ENCODE data around the gene JMJD1C. TPM values are rescaled to one million over a fixed set of nuclear protein-coding genes. Genes with fewer than 3 reads are reported as not detected.

The JMJD1C gene
- polyA plus RNA-seq, 2 of the 4 experiments (the other 2 are of a cell fraction) = 15.9 to 47.2 TPM

DNA sequence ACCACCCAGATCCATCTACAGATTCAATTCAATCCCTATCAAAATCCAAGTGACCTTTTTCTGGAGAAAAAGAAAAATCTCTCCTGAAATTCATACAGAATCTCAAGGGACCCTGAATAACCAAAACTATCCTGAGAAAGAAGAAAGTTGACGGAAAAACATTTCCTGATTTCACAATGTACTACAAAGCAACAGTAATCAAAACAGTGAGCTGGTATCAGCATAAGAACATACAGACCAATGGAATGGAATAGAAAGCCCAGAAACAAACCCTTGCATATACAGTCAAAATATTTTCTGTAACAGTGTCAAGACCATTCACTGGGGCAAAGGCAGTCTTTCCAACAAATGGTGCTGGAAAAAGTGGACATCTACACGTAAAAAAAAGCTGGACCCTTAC, 89.9 kb downstream of the JMJD1C start:
- no peak for ATAC-seq
- 93% methylated on average over 2 of the region's 2 CpGs for WGBS (ENCODE audit: missing lambda C conversion rate)
- FAIRE-seq = no peak
- DNase-seq (ENCODE audit: low read depth in 1 of 2, low spot score in 1 of 2) = no peak
- H3K9me3 ChIP-seq = no peaks in the 10 kb centered on the region
- ChIA-PET CTCF (no interaction called here), POLR2A (no interaction called here)
- H3K4me2 ChIP-seq = no peak overlapping the region
- TF ChIP-seq JUNB (IDR thresholded peaks at IDR 0.05) (no peak), CBX2 (IDR thresholded peaks at IDR 0.05; ENCODE audit: borderline replicate concordance, low read depth) (no peak), TFCP2L1 (CRISPR knock-in tag; IDR thresholded peaks at IDR 0.05) (no peak), MYC (IDR thresholded peaks at IDR 0.05; ENCODE audit: borderline replicate concordance, low read length) (no peak), HDAC2 (IDR thresholded peaks at IDR 0.05) (no peak), GATA3 (IDR thresholded peaks at IDR 0.05; ENCODE audit: borderline replicate concordance) (no peak), RARB (CRISPR knock-in tag; IDR thresholded peaks at IDR 0.05) (no peak), FOXS1 (CRISPR knock-in tag; IDR thresholded peaks at IDR 0.05) (no peak), SREBF2 (IDR thresholded peaks at IDR 0.05) (no peak), ZC3H11A (IDR thresholded peaks at IDR 0.05) (no peak), HOXA7 (CRISPR knock-in tag; IDR thresholded peaks at IDR 0.05) (no peak), PBX3 (IDR thresholded peaks at IDR 0.05) (no peak), JUN (IDR thresholded peaks at IDR 0.05) (no peak), ZNF302 (CRISPR knock-in tag; IDR thresholded peaks at IDR 0.05) (no peak), POLR2A (IDR thresholded peaks at IDR 0.05; ENCODE audit: low read length) (no peak), CBX8 (IDR thresholded peaks at IDR 0.05) (no peak)
- TF ChIP-seq, protein P1, sequence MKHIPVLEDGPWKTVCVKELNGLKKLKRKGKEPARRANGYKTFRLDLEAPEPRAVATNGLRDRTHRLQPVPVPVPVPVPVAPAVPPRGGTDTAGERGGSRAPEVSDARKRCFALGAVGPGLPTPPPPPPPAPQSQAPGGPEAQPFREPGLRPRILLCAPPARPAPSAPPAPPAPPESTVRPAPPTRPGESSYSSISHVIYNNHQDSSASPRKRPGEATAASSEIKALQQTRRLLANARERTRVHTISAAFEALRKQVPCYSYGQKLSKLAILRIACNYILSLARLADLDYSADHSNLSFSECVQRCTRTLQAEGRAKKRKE (CRISPR knock-in tag; IDR thresholded peaks at IDR 0.05; ENCODE audit: low read depth) = no peak
- TF ChIP-seq, protein P2, sequence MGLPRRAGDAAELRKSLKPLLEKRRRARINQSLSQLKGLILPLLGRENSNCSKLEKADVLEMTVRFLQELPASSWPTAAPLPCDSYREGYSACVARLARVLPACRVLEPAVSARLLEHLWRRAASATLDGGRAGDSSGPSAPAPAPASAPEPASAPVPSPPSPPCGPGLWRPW (IDR thresholded peaks at IDR 0.05) = no peak
- H3K27ac ChIP-seq = no peak overlapping the region
- H3K4me1 ChIP-seq = no peaks in the 10 kb centered on the region
- no peak overlapping the region for H3K4me3 ChIP-seq

- no peaks in the 10 kb centered on the region for H3K4me1 ChIP-seq
- no peak overlapping the region for H3K27ac ChIP-seq
- ChIA-PET POLR2A (no interaction called here), CTCF (no interaction called here)
- no peak overlapping the region for H3K4me3 ChIP-seq
- DNase-seq (ENCODE audit: low read depth in 1 of 2, low spot score in 1 of 2) (no peak), ATAC-seq (no peak), FAIRE-seq (no peak)
- 80% methylated on average over 5 of the region's 5 CpGs for WGBS (ENCODE audit: missing lambda C conversion rate)
- H3K9me3 ChIP-seq = no peaks in the 10 kb centered on the region
- H3K4me2 ChIP-seq = no peak overlapping the region
- TF ChIP-seq GATA3 (IDR thresholded peaks at IDR 0.05; ENCODE audit: borderline replicate concordance) = no peak
These were observed 90.3 kb downstream of the JMJD1C start for GRCh38 chr10:63375458-63375857.

DNA sequence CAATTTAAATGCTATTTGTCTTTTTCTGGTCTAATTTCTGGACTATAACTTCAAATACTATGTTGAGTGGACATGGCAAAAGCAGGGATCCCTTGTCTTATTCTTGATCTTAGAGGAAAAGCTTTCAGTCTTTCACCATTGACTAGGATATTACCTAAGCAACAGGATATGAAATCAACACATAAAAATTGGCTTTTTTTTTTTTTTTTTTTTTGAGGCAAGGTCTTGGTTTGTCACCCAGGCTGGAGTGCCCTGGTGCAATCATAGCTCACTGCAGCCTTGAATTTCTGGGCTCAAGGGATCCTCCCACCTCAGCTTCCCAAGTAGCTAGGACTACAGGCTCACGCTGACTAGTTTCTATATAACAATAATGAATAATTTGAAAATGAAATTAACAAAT, 90.8 kb downstream of the JMJD1C start:
- H3K9me3 ChIP-seq = no peaks in the 10 kb centered on the region
- no peak overlapping the region for H3K4me3 ChIP-seq
- no peak overlapping the region for H3K27ac ChIP-seq
- DNase-seq (ENCODE audit: low read depth in 1 of 2, low spot score in 1 of 2) (no peak), ATAC-seq (no peak), FAIRE-seq (no peak)
- no peak overlapping the region for H3K4me2 ChIP-seq
- POLR2A ChIA-PET = no interaction called here
- CTCF ChIA-PET = no interaction called here
- TF ChIP-seq KDM5A (IDR thresholded peaks at IDR 0.05) (no peak), GATA3 (IDR thresholded peaks at IDR 0.05; ENCODE audit: borderline replicate concordance) (no peak), PBX3 (IDR thresholded peaks at IDR 0.05) (no peak), MYC (IDR thresholded peaks at IDR 0.05; ENCODE audit: borderline replicate concordance, low read length) (no peak), NR3C1 (IDR thresholded peaks at IDR 0.05) (no peak)
- 100% methylated on average over 1 of the region's 1 CpG for WGBS (ENCODE audit: missing lambda C conversion rate)
- no peaks in the 10 kb centered on the region for H3K4me1 ChIP-seq

GRCh38 chr10:63373176-63373575, 92.6 kb downstream of the JMJD1C start:
- Histone ChIP-seq H3K4me1 (no peaks in the 10 kb centered on the region), H3K27ac (no peak overlapping the region), H3K4me2 (no peak overlapping the region), H3K9me3 (no peaks in the 10 kb centered on the region), H3K4me3 (no peak overlapping the region)
- CTCF ChIA-PET = no interaction called here
- POLR2A ChIA-PET = no interaction called here
- ATAC-seq = no peak
- FAIRE-seq = no peak
- TF ChIP-seq KDM5A (IDR thresholded peaks at IDR 0.05) (no peak), SREBF2 (IDR thresholded peaks at IDR 0.05) (no peak), FOSB (CRISPR knock-in tag; IDR thresholded peaks at IDR 0.05) (no peak), CTCF (IDR thresholded peaks at IDR 0.05) (no peak), HOXA7 (CRISPR knock-in tag; IDR thresholded peaks at IDR 0.05) (no peak), SMC3 (IDR thresholded peaks at IDR 0.05) (no peak), MAFK (IDR thresholded peaks at IDR 0.05; ENCODE audit: partially characterized antibody) (peak; percentile 75)
- TF ChIP-seq, protein P3, sequence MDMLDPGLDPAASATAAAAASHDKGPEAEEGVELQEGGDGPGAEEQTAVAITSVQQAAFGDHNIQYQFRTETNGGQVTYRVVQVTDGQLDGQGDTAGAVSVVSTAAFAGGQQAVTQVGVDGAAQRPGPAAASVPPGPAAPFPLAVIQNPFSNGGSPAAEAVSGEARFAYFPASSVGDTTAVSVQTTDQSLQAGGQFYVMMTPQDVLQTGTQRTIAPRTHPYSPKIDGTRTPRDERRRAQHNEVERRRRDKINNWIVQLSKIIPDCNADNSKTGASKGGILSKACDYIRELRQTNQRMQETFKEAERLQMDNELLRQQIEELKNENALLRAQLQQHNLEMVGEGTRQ (IDR thresholded peaks at IDR 0.05) = no peak
- no peak for DNase-seq (ENCODE audit: low read depth in 1 of 2, low spot score in 1 of 2)
- WGBS (ENCODE audit: missing lambda C conversion rate) = 88% methylated on average over 3 of the region's 3 CpGs
